ENCODE data around the gene GRM7. TPM values are rescaled to one million over a fixed set of nuclear protein-coding genes. Genes with fewer than 3 reads are reported as not detected.

The GRM7 gene
- total and polyA plus RNA-seq, 9 of the 15 experiments (the other 6 are each of a cell fraction or from before 2014, with no cell fraction given): not detected

- TF ChIP-seq SP1 (CRISPR knock-in tag; IDR thresholded peaks at IDR 0.05): no peak
- TF ChIP-seq RBM22 (IDR thresholded peaks at IDR 0.05; ENCODE audit: low read depth, low read length, poor library complexity, severe bottlenecking): no peak
- no peak for TF ChIP-seq MAX (CRISPR knock-in tag; IDR thresholded peaks at IDR 0.05)
- no peak for TF ChIP-seq HMGN3 (IDR thresholded peaks at IDR 0.05; ENCODE audit: borderline replicate concordance, extremely low read depth, insufficient read length, low read depth, low read length)
- TF ChIP-seq MXD1 (CRISPR knock-in tag; IDR thresholded peaks at IDR 0.05; ENCODE audit: borderline replicate concordance, poor library complexity, severe bottlenecking): no peak
- TF ChIP-seq KDM5B (IDR thresholded peaks at IDR 0.05; ENCODE audit: insufficient replicate concordance, low read depth, low read length): no peak
- no peak for TF ChIP-seq THAP7 (CRISPR knock-in tag; IDR thresholded peaks at IDR 0.05)
- TF ChIP-seq RFX7 (CRISPR knock-in tag; IDR thresholded peaks at IDR 0.05): no peak
- no peak for TF ChIP-seq ZNF655 (CRISPR knock-in tag; IDR thresholded peaks at IDR 0.05)
- TF ChIP-seq ZNF280B (CRISPR knock-in tag; IDR thresholded peaks at IDR 0.05): no peak
Observed at GRCh38 chr3:7621651-7622050, 760.7 kb downstream of the GRM7 start.

More at GRCh38 chr3:7621651-7622050, 760.7 kb downstream of the GRM7 start:
- Histone ChIP-seq H3K79me2 (ENCODE audit: control insufficient read depth, insufficient read depth, low read length) (no peaks in the 10 kb centered on the region), H3K27ac (ENCODE audit: extremely low read depth, low read depth, low read length) (no peak overlapping the region), H3K27me3 (ENCODE audit: control insufficient read depth in 2 of 2, insufficient read depth in 2 of 2, low read length in 2 of 2) (no peaks in the 10 kb centered on the region), H4K20me1 (replicated peaks; ENCODE audit: control insufficient read depth, insufficient read depth, low read length) (no peaks in the 10 kb centered on the region), H3K4me1 (replicated peaks in 1 of 2; ENCODE audit: control insufficient read depth in 2 of 2, insufficient read depth in 2 of 2, low read length in 2 of 2) (no peaks in the 10 kb centered on the region), H3K4me2 (ENCODE audit: insufficient read depth, low read length) (no peak overlapping the region), H2AFZ (ENCODE audit: low read depth, low read length) (no peak overlapping the region), H3K36me3 (ENCODE audit: control insufficient read depth, insufficient read depth, low read length) (no peaks in the 10 kb centered on the region), H3K4me3 (no peak overlapping the region), H3K9ac (ENCODE audit: insufficient read depth in 1 of 2, low read depth in 2 of 2, low read length in 2 of 2) (no peak overlapping the region), H3K9me3 (replicated peaks; ENCODE audit: control insufficient read depth, insufficient read depth, low read depth, low read length) (no peaks in the 10 kb centered on the region; the same call in 1 of the 2 replicates), H3K9me1 (ENCODE audit: control insufficient read depth, insufficient read depth, low read length) (no peaks in the 10 kb centered on the region)
- no TSS peak for BruUV-seq (replicated peaks)
- intact Hi-C loops (cut with micrococcal nuclease): no loop called here
- 5% methylated on average over 3 of the region's 3 CpGs for WGBS (ENCODE audit: insufficient coverage, low coverage, missing lambda C conversion rate)
- POLR2A ChIA-PET: no interaction called here
- CTCF ChIA-PET (ENCODE audit: low intra/inter-chr PET ratio): no interaction called here
- in situ Hi-C loops (cut with MboI): no loop called here
- DNase-seq (ENCODE audit: extremely low read depth in 1 of 4, low spot score in 3 of 4): no peak
- no peak for ATAC-seq
- FAIRE-seq: no peak

Measured in K562 (cell line).